IMR-90 (cell line): ENCODE measurements around the gene ZSCAN9. TPM values are rescaled to one million over a fixed set of nuclear protein-coding genes. Genes with fewer than 3 reads are reported as not detected.

ENCODE experiments used
- ATAC-seq: fragments of 200-7000 bp; cut with Tn5 transposase; 2 replicates; pipeline ENCODE4 v1.9.1; 2020; ENCODE audit warnings: low read depth, mild to moderate bottlenecking, moderate library complexity
- BruUV-seq: library from RNA; stranded (reverse); fragments of 400-500 nt; replicated peaks from 2 replicates; lab custom pipeline; 2021; lab: Mats Ljungman, UMichigan
- CTCF ChIA-PET: fragments of 300-600 bp; formaldehyde crosslinking; extraction: SDS; loops from one replicate; lab custom pipeline; 2021; ENCODE audit warnings: antibody characterized with exemption; lab: Yijun Ruan, JAX
- POLR2A ChIA-PET: fragments of 300-600 bp; sonication (Branson Sonifier 250); formaldehyde crosslinking; loops from one replicate; lab custom pipeline; 2022; ENCODE audit warnings: antibody characterized with exemption; ENCODE audit not compliant: unreplicated experiment; lab: Charles Lee
- DNase-seq: peaks from one replicate; pipeline ENCODE4 v3.0.0; 2013
- H2AFZ ChIP-seq: replicated peaks from 2 replicates; pipeline ENCODE3; 2013; ENCODE audit warnings: low read length, mild to moderate bottlenecking; ENCODE audit not compliant: poor library complexity
- H2AK5ac ChIP-seq: 2 replicates; pipeline ENCODE4 v1.6.1; 2013; ENCODE audit warnings: low read depth, low read length, inconsistent platforms
- H2AK9ac ChIP-seq: replicated peaks from 2 replicates; pipeline ENCODE3; 2013; ENCODE audit warnings: mild to moderate bottlenecking, low read depth, low read length, moderate library complexity; ENCODE audit not compliant: poor library complexity
- H2BK120ac ChIP-seq: 2 replicates; pipeline ENCODE4 v1.6.1; 2013; ENCODE audit warnings: low read depth, low read length, inconsistent platforms
- H2BK15ac ChIP-seq: 3 replicates; pipeline ENCODE4 v1.6.1; 2013; ENCODE audit warnings: low read depth, low read length, inconsistent platforms
- H2BK20ac ChIP-seq: 2 replicates; pipeline ENCODE4 v1.6.1; 2013; ENCODE audit warnings: low read depth, mild to moderate bottlenecking, inconsistent platforms, low read length, moderate library complexity
- H2BK5ac ChIP-seq: 2 replicates; pipeline ENCODE4 v1.6.1; 2013; ENCODE audit warnings: mild to moderate bottlenecking, low read depth, low read length, inconsistent platforms; ENCODE audit not compliant: poor library complexity, severe bottlenecking
- H3K14ac ChIP-seq: replicated peaks from 2 replicates; pipeline ENCODE4 v1.6.1; 2013; ENCODE audit warnings: low read depth, low read length, inconsistent platforms
- H3K18ac ChIP-seq: 2 replicates; pipeline ENCODE4 v1.6.1; 2013; ENCODE audit warnings: low read depth, low read length, control low read depth
- H3K23ac ChIP-seq: 2 replicates; pipeline ENCODE4 v1.6.1; 2013; ENCODE audit warnings: low read depth, low read length, inconsistent platforms
- H3K27ac ChIP-seq: 2 replicates; pipeline ENCODE4 v1.5.1; 2013; ENCODE audit warnings: mild to moderate bottlenecking, control low read depth, low read length; ENCODE audit not compliant: insufficient read depth
- H3K27me3 ChIP-seq: 2 replicates; pipeline ENCODE4 v1.6.1; 2013; ENCODE audit warnings: low read length; ENCODE audit not compliant: control insufficient read depth, insufficient read depth
- H3K36me3 ChIP-seq: 2 replicates; pipeline ENCODE4 v1.6.1; 2013; ENCODE audit warnings: low read length, mixed read lengths; ENCODE audit not compliant: control insufficient read depth, insufficient read depth
- H3K4ac ChIP-seq: 2 replicates; pipeline ENCODE4 v1.6.1; 2013; ENCODE audit warnings: low read depth, low read length, inconsistent platforms
- H3K4me1 ChIP-seq: 2 replicates; pipeline ENCODE4 v1.6.1; 2013; ENCODE audit warnings: low read length, mixed read lengths; ENCODE audit not compliant: control insufficient read depth, insufficient read depth
- H3K4me2 ChIP-seq: 2 replicates; pipeline ENCODE4 v1.6.1; 2013; ENCODE audit warnings: low read depth, mild to moderate bottlenecking, control low read depth, low read length, moderate library complexity
- H3K4me3 ChIP-seq: 2 replicates; pipeline ENCODE4 v1.5.1; 2013; ENCODE audit warnings: low read depth, mild to moderate bottlenecking, control low read depth, low read length, moderate library complexity; ENCODE audit not compliant: insufficient read depth
- H3K56ac ChIP-seq: 2 replicates; pipeline ENCODE4 v1.6.1; 2013; ENCODE audit warnings: low read length, inconsistent platforms; ENCODE audit not compliant: insufficient read depth; ENCODE audit errors: extremely low read depth
- H3K79me1 ChIP-seq, 2 experiments: 2 replicates each; pipeline ENCODE4 v1.6.1; 2013; ENCODE audit warnings: low read length in 2 of 2, inconsistent platforms in 1 of 2, low read depth in 1 of 2
- H3K9ac ChIP-seq: 2 replicates; pipeline ENCODE4 v1.6.1; 2013; ENCODE audit warnings: low read depth, low read length, control low read depth
- H3K9me1 ChIP-seq: 2 replicates; pipeline ENCODE4 v1.6.1; 2013; ENCODE audit warnings: low read length, inconsistent platforms; ENCODE audit not compliant: insufficient read depth
- H3K9me3 ChIP-seq: 2 replicates; pipeline ENCODE4 v1.6.1; 2013; ENCODE audit warnings: low read length; ENCODE audit not compliant: control insufficient read depth, insufficient read depth
- H4K20me1 ChIP-seq: 2 replicates; pipeline ENCODE4 v1.6.1; 2013; ENCODE audit warnings: low read length, inconsistent platforms; ENCODE audit not compliant: insufficient read depth
- H4K5ac ChIP-seq: 2 replicates; pipeline ENCODE4 v1.6.1; 2013; ENCODE audit warnings: mild to moderate bottlenecking, low read depth, low read length, control low read depth
- H4K8ac ChIP-seq, 2 experiments: 2 replicates each; pipeline ENCODE4 v1.6.1; 2013; ENCODE audit warnings: low read depth in 2 of 2, low read length in 2 of 2, control low read depth in 1 of 2, inconsistent platforms in 1 of 2
- H4K91ac ChIP-seq: 2 replicates; pipeline ENCODE4 v1.6.1; 2013; ENCODE audit warnings: low read depth, low read length, inconsistent platforms; ENCODE audit not compliant: insufficient read depth
- BHLHE40 ChIP-seq: fragments of 150-350 bp; IDR thresholded peaks from 2 replicates; pipeline ENCODE4 v1.6.1; 2016; ENCODE audit warnings: mild to moderate bottlenecking, low read depth, low read length
- CEBPB ChIP-seq: IDR thresholded peaks from 2 replicates; pipeline ENCODE4 v1.6.1; 2012; ENCODE audit warnings: low read depth, low read length, improper control_type of control experiment
- CHD1 ChIP-seq: IDR thresholded peaks from 2 replicates; pipeline ENCODE4 v1.6.1; 2012; ENCODE audit warnings: low read depth, low read length, improper control_type of control experiment
- FOS ChIP-seq: fragments of 150-350 bp; IDR thresholded peaks from 2 replicates; pipeline ENCODE4 v1.6.1; 2016; ENCODE audit warnings: low read depth, low read length
- MAZ ChIP-seq: IDR thresholded peaks from 2 replicates; pipeline ENCODE4 v1.6.1; 2012; ENCODE audit warnings: low read depth, mild to moderate bottlenecking, low read length, improper control_type of control experiment, moderate library complexity, borderline replicate concordance
- MXI1 ChIP-seq: IDR thresholded peaks from 2 replicates; pipeline ENCODE4 v1.6.1; 2012; ENCODE audit warnings: low read depth, mild to moderate bottlenecking, low read length, moderate library complexity, borderline replicate concordance
- NFE2L2 ChIP-seq: fragments of 150-350 bp; IDR thresholded peaks from 2 replicates; pipeline ENCODE4 v1.6.1; 2016; ENCODE audit warnings: low read depth, mild to moderate bottlenecking, low read length
- RCOR1 ChIP-seq: IDR thresholded peaks from 2 replicates; pipeline ENCODE4 v1.6.1; 2012; ENCODE audit warnings: mild to moderate bottlenecking, low read length, improper control_type of control experiment; ENCODE audit not compliant: insufficient replicate concordance
- RFX5 ChIP-seq: IDR thresholded peaks from 2 replicates; pipeline ENCODE4 v1.8.0; 2012; ENCODE audit warnings: low read depth, mild to moderate bottlenecking, low read length, moderate library complexity
- SMC3 ChIP-seq: fragments of 150-350 bp; IDR thresholded peaks from 2 replicates; pipeline ENCODE4 v1.6.1; 2016; ENCODE audit warnings: low read depth, mild to moderate bottlenecking, antibody characterized with exemption, low read length, moderate library complexity
- USF2 ChIP-seq: fragments of 150-350 bp; IDR thresholded peaks from 2 replicates; pipeline ENCODE4 v1.6.1; 2017; ENCODE audit warnings: mild to moderate bottlenecking, antibody characterized with exemption, low read length, low read depth
- WGBS, 2 experiments: methylation state at CpG; one replicate each; pipeline versions ENCODE4 v1.1.5 to v1.1.7; 2013; ENCODE audit warnings: missing lambda C conversion rate in 2 of 2; ENCODE audit not compliant: insufficient read length in 1 of 2; ENCODE audit errors: extremely low coverage in 2 of 2; 5-methylcytosine and 5-hydroxymethylcytosine counted together
- dilution Hi-C: fragments of 300-500 bp; cut with HindIII; formaldehyde crosslinking; loops from one replicate; pipeline ENCODE4 v1.14.3; 2018; ENCODE audit warnings: low sequenced_read_pairs; ENCODE audit not compliant: unreplicated experiment
- in situ Hi-C: fragments of 300-500 bp; cut with MboI; formaldehyde crosslinking; loops from 3 replicates; pipeline ENCODE4 v1.14.3; 2019; ENCODE audit warnings: low sequenced_read_pairs, inconsistent platforms, mixed read lengths
- intact Hi-C: fragments of 100-400 bp; cut with micrococcal nuclease; formaldehyde crosslinking; loops from 2 replicates; pipeline ENCODE4 v1.10.0; 2022
- polyA plus RNA-seq, 3 experiments: library from polyadenylated mRNA; depleted of rRNA; stranded (reverse); fragments of >200 nt; gene quantifications; 2 replicates each; pipeline ENCODE4 v1.2.3, GENCODE V29; 2012; ENCODE audit warnings: low replicate concordance in 1 of 3
- total RNA-seq: library from RNA; depleted of rRNA; stranded (reverse); fragments of >200 nt; gene quantifications from 2 replicates; pipeline ENCODE4 v1.2.3, GENCODE V29; 2012
- TF ChIP-seq, protein P1 (sequence below): conservative IDR thresholded peaks from 2 replicates; pipeline ENCODE4 v1.5.1; 2012; ENCODE audit warnings: mild to moderate bottlenecking, low read depth, low read length, improper control_type of control experiment

Gene ZSCAN9
- total and polyA plus RNA-seq, 2 of the 4 experiments (the other 2 are of a cell fraction), result 13.7 to 17.7 TPM

DNA sequence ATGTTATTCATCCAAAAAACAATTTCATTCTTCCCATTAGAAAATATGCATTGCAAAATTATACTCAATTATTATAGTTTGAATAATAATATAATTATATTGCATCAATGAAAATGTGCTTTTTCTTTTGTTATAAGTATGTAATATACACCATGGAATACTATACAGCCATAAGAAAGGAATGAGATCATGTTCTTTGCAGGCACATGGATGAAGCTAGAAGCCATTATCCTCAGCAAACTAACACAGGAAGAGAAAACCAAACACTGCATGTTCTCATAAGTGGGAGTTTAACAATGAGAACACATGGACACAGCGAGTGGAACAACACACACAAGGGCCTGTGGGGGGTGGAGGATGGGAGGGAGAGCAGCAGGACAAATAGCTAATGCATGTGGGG, 32.0 kb downstream of the ZSCAN9 start:
- no peak overlapping the region for H4K5ac ChIP-seq
- DNase-seq (no peak), ATAC-seq (no peak)
- dilution Hi-C loops, result no loop called here
- TF ChIP-seq MXI1, result no peak
- no peak for TF ChIP-seq CEBPB
- TF ChIP-seq CHD1, result no peak
- TF ChIP-seq FOS, result no peak
- no peak for TF ChIP-seq USF2
- TF ChIP-seq RCOR1, result no peak
- TF ChIP-seq MAZ, result no peak
- TF ChIP-seq SMC3, result no peak
- TF ChIP-seq RFX5, result no peak
- no peak for TF ChIP-seq NFE2L2
- TF ChIP-seq, protein P1, sequence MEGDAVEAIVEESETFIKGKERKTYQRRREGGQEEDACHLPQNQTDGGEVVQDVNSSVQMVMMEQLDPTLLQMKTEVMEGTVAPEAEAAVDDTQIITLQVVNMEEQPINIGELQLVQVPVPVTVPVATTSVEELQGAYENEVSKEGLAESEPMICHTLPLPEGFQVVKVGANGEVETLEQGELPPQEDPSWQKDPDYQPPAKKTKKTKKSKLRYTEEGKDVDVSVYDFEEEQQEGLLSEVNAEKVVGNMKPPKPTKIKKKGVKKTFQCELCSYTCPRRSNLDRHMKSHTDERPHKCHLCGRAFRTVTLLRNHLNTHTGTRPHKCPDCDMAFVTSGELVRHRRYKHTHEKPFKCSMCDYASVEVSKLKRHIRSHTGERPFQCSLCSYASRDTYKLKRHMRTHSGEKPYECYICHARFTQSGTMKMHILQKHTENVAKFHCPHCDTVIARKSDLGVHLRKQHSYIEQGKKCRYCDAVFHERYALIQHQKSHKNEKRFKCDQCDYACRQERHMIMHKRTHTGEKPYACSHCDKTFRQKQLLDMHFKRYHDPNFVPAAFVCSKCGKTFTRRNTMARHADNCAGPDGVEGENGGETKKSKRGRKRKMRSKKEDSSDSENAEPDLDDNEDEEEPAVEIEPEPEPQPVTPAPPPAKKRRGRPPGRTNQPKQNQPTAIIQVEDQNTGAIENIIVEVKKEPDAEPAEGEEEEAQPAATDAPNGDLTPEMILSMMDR, result no peak
- no peak for TF ChIP-seq BHLHE40
- H3K27me3 ChIP-seq, result no peaks in the 10 kb centered on the region; the same call in 1 of the 2 replicates
- H3K4me3 ChIP-seq, result no peak overlapping the region
- peaks cover 0 to under 1% of the 10 kb centered on the region in 2 experiments; a peak in 2 of 4 replicates for H3K79me1 ChIP-seq
- no peak overlapping the region for H3K27ac ChIP-seq
- no peak overlapping the region for H2AK9ac ChIP-seq
- H3K9ac ChIP-seq, result no peak overlapping the region
- H3K4me2 ChIP-seq, result no peak overlapping the region
- H2AFZ ChIP-seq, result no peak overlapping the region
- peaks cover 7% of the 10 kb centered on the region for H3K4me1 ChIP-seq
- no CpG with 5 or more reads among the region's 1 CpG for WGBS, 2 experiments
- CTCF ChIA-PET, result no interaction called here
- no peak overlapping the region for H2BK20ac ChIP-seq
- no peak overlapping the region for H3K14ac ChIP-seq
- H4K8ac ChIP-seq, result no peak overlapping the region
- no peak overlapping the region for H2BK120ac ChIP-seq
- H3K36me3 ChIP-seq, result no peaks in the 10 kb centered on the region
- BruUV-seq, result no TSS peak
- no peak overlapping the region for H3K4ac ChIP-seq
- no peak overlapping the region for H3K56ac ChIP-seq
- no peak overlapping the region for H3K23ac ChIP-seq
- intact Hi-C loops, result no loop called here
- H4K91ac ChIP-seq, result no peak overlapping the region
- POLR2A ChIA-PET, result no interaction called here
- in situ Hi-C loops, result no loop called here
- no peak overlapping the region for H2BK15ac ChIP-seq
- no peaks in the 10 kb centered on the region for H4K20me1 ChIP-seq
- no peak overlapping the region for H2AK5ac ChIP-seq
- no peak overlapping the region for H3K18ac ChIP-seq
- H3K9me1 ChIP-seq, result 0 out of 2 replicates have a peak, but pooled peaks cover 3% of the 10 kb centered on the region
- no peak overlapping the region for H2BK5ac ChIP-seq
- H3K9me3 ChIP-seq, result peaks cover 8% of the 10 kb centered on the region
